H1 (cell line): ENCODE data around the gene PDE1A.

ENCODE experiments used
- BRCA1 ChIP-seq: IDR thresholded peaks from 2 replicates; pipeline ENCODE4 v1.6.1; 2012; ENCODE audit warnings: low read depth, low read length, improper control_type of control experiment
- EZH2 ChIP-seq: fragments of 200-600 bp; sonication (generic); IDR thresholded peaks from 2 replicates; pipeline ENCODE4 v1.7.1; 2012; ENCODE audit warnings: low read depth, mild to moderate bottlenecking, moderate library complexity, low read length, inconsistent platforms; ENCODE audit not compliant: severe bottlenecking
- GABPA ChIP-seq: IDR thresholded peaks from 2 replicates; pipeline ENCODE4 v1.6.1; 2011; ENCODE audit warnings: mild to moderate bottlenecking, low read length, moderate library complexity, borderline replicate concordance; ENCODE audit not compliant: insufficient read depth
- POLR2A ChIP-seq, 2 experiments: IDR thresholded peaks; 1 replicate in 1 of 2; 2 replicates in 1 of 2; pipeline ENCODE4 v1.6.1; 2011; ENCODE audit warnings: low read depth in 2 of 2, low read length in 2 of 2, mild to moderate bottlenecking in 2 of 2; ENCODE audit errors: control extremely low read depth in 1 of 2
- RAD21 ChIP-seq, 2 experiments: IDR thresholded peaks in 1 of 2; conservative IDR thresholded peaks in 1 of 2; 2 replicates each; pipeline ENCODE4 v1.6.1; 2011; ENCODE audit warnings: low read depth in 2 of 2, low read length in 2 of 2, improper control_type of control experiment in 1 of 2, inconsistent platforms in 1 of 2, mild to moderate bottlenecking in 1 of 2, moderate library complexity in 1 of 2
- SIN3A ChIP-seq, 2 experiments: IDR thresholded peaks in 1 of 2; conservative IDR thresholded peaks in 1 of 2; 2 replicates each; pipeline ENCODE4 v1.6.1; 2011 to 2012; ENCODE audit warnings: low read length in 2 of 2, improper control_type of control experiment in 1 of 2, low read depth in 1 of 2, mild to moderate bottlenecking in 1 of 2
- SIRT6 ChIP-seq: IDR thresholded peaks from one replicate; pipeline ENCODE4 v1.7.1; 2012; ENCODE audit warnings: low read length, inconsistent platforms
- SP2 ChIP-seq: IDR thresholded peaks from 2 replicates; pipeline ENCODE4 v1.6.1; 2012; ENCODE audit warnings: mild to moderate bottlenecking, low read length, inconsistent platforms
- ZNF274 ChIP-seq: IDR thresholded peaks from 2 replicates; pipeline ENCODE4 v1.7.0; 2012; ENCODE audit warnings: low read length, borderline replicate concordance; ENCODE audit errors: extremely low read depth
- TF ChIP-seq, protein P1 (sequence below): IDR thresholded peaks from 2 replicates; pipeline ENCODE4 v1.6.1; 2011; ENCODE audit warnings: low read depth, mild to moderate bottlenecking, low read length; ENCODE audit not compliant: insufficient read depth
- TF ChIP-seq, protein P2 (sequence below), 3 experiments: IDR thresholded peaks; 1 replicate in 2 of 3; 2 replicates in 1 of 3; pipeline versions ENCODE4 v1.5.1 to v1.6.1; 2011; ENCODE audit warnings: low read length in 3 of 3, mild to moderate bottlenecking in 3 of 3, inconsistent platforms in 2 of 3, low read depth in 1 of 3, moderate library complexity in 1 of 3; ENCODE audit not compliant: insufficient read depth in 1 of 3; ENCODE audit errors: control extremely low read depth in 1 of 3

DNA sequence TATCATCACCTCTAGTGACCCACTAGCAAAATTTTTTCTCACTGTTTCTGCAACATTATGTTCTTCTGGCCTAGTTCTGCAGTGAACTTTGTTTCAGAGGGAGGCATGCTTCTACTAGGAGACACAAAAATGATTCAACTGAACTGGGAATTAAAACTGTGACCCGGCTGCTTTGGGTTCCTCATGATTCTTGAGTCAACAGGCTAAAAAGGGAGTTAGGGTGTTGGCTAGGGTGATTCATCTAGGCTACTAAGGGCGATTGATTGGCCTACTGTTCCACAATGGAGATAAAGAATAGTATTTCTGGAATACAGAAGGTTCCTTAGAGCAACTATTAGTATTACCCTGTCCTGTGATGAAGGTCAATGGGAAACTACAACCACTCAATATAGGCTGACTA is 261.6 kb downstream of the PDE1A start:
- TF ChIP-seq EZH2 = no peak
- TF ChIP-seq SP2 = no peak
- no peak for TF ChIP-seq POLR2A (IDR thresholded peaks at IDR 0.05; ENCODE audit: control extremely low read depth in 1 of 2, low read depth in 2 of 2, low read length in 2 of 2)
- TF ChIP-seq ZNF274 = no peak
- TF ChIP-seq, protein P1, sequence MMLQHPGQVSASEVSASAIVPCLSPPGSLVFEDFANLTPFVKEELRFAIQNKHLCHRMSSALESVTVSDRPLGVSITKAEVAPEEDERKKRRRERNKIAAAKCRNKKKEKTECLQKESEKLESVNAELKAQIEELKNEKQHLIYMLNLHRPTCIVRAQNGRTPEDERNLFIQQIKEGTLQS = no peak
- TF ChIP-seq, protein P2, sequence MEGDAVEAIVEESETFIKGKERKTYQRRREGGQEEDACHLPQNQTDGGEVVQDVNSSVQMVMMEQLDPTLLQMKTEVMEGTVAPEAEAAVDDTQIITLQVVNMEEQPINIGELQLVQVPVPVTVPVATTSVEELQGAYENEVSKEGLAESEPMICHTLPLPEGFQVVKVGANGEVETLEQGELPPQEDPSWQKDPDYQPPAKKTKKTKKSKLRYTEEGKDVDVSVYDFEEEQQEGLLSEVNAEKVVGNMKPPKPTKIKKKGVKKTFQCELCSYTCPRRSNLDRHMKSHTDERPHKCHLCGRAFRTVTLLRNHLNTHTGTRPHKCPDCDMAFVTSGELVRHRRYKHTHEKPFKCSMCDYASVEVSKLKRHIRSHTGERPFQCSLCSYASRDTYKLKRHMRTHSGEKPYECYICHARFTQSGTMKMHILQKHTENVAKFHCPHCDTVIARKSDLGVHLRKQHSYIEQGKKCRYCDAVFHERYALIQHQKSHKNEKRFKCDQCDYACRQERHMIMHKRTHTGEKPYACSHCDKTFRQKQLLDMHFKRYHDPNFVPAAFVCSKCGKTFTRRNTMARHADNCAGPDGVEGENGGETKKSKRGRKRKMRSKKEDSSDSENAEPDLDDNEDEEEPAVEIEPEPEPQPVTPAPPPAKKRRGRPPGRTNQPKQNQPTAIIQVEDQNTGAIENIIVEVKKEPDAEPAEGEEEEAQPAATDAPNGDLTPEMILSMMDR (IDR thresholded peaks at IDR 0.05; ENCODE audit: control extremely low read depth in 1 of 3, insufficient read depth in 1 of 3, low read depth in 1 of 3, low read length in 3 of 3) = no peak
- TF ChIP-seq SIN3A (conservative IDR thresholded peaks at IDR 0.05 in 1 of 2, IDR thresholded peaks at IDR 0.05 in 1 of 2; ENCODE audit: low read depth in 1 of 2, low read length in 2 of 2) = no peak
- no peak for TF ChIP-seq SIRT6
- no peak for TF ChIP-seq BRCA1
- TF ChIP-seq GABPA = no peak
- TF ChIP-seq RAD21 (IDR thresholded peaks at IDR 0.05 in 1 of 2, conservative IDR thresholded peaks at IDR 0.05 in 1 of 2; ENCODE audit: low read depth in 2 of 2, low read length in 2 of 2) = no peak
